Heart right ventricle (tissue), 16 donors: Measurements from ENCODE around the gene GANAB. TPM values are rescaled to one million over a fixed set of nuclear protein-coding genes. Genes with fewer than 3 reads are reported as not detected.

Source experiments
- ATAC-seq, 8 donors: fragments of 200-7000 bp; cut with Tn5 transposase; one replicate each; pipeline ENCODE4 v1.9.1; 2020; ENCODE audit warnings: mild to moderate bottlenecking in 8 of 8, moderate library complexity in 8 of 8, moderate number of reproducible peaks in 1 of 8
- DNase-seq, 2 donors: peaks; one replicate each; pipeline ENCODE4 v3.0.0-alpha.2; 2020
- H3K27ac ChIP-seq, 10 donors: fragments of 200-600 bp; sonication (generic) in 2 of 10; one replicate each; pipeline versions ENCODE4 v1.5.0 to v1.8.0; 2020 to 2022; ENCODE audit warnings: mild to moderate bottlenecking in 3 of 10
- H3K27me3 ChIP-seq, 7 donors: fragments of 200-600 bp; one replicate each; pipeline ENCODE4 v1.8.0; 2021 to 2022; ENCODE audit warnings: mild to moderate bottlenecking in 2 of 7
- H3K36me3 ChIP-seq, 9 donors: fragments of 200-600 bp; sonication (generic) in 1 of 9; one replicate each; pipeline versions ENCODE4 v1.5.0 to v1.8.0; 2020 to 2022; ENCODE audit warnings: mild to moderate bottlenecking in 2 of 9
- H3K4me1 ChIP-seq, 9 donors: fragments of 200-600 bp; sonication (generic) in 1 of 9; one replicate each; pipeline versions ENCODE4 v1.5.0 to v1.8.0; 2020 to 2022; ENCODE audit warnings: mild to moderate bottlenecking in 4 of 9
- H3K4me3 ChIP-seq, 10 donors: fragments of 200-600 bp; sonication (generic) in 2 of 10; one replicate each; pipeline versions ENCODE4 v1.5.0 to v1.8.0; 2020 to 2022; ENCODE audit warnings: mild to moderate bottlenecking in 7 of 10, moderate library complexity in 2 of 10
- H3K9me3 ChIP-seq, 11 donors: fragments of 200-600 bp in 10 of 11; sonication (generic) in 2 of 11; one replicate each; pipeline versions ENCODE4 v1.5.0 to v1.8.0; 2013 to 2022; ENCODE audit warnings: mild to moderate bottlenecking in 2 of 11, control low read depth in 1 of 11, moderate library complexity in 1 of 11
- WGBS, 2 donors: extraction: QIAGEN DNeasy Blood & Tissue Kit; methylation state at CpG; one replicate each; pipeline ENCODE4 v1.1.7; 2013; ENCODE audit warnings: inconsistent platforms in 1 of 2; 5-methylcytosine and 5-hydroxymethylcytosine counted together
- intact Hi-C, 10 donors: fragments of 100-400 bp; cut with DNase I; formaldehyde crosslinking; loops; one replicate each; pipeline versions ENCODE4 v1.11.1 to v1.14.2; 2022
- polyA plus RNA-seq, 2 donors: library from polyadenylated mRNA; stranded (reverse); fragments of 200-250 nt; gene quantifications; one replicate each; pipeline ENCODE4 v1.2.3, GENCODE V29; 2013
- total RNA-seq, 10 donors: library from RNA; stranded (reverse); fragmentation: NEBNext Ultra II Directional in 3 of 10; extraction: Animal tissue kit (Norgen Biotek cat#: 25700) in 3 of 10; gene quantifications; one replicate each; pipeline versions ENCODE4 v1.2.1 to v1.2.4, GENCODE V29; 2021 to 2023
- TF ChIP-seq, protein P1 (sequence below), 9 donors: fragments of 200-600 bp; sonication (generic) in 2 of 9; IDR thresholded peaks; one replicate each; pipeline versions ENCODE4 v1.5.0 to v1.8.0; 2021 to 2022; ENCODE audit warnings: antibody characterized with exemption in 9 of 9, mild to moderate bottlenecking in 5 of 9, moderate library complexity in 1 of 9
- donor health status: Arrhythmogenic right ventricular cardiomyopathy.
- donor health status: ischemic (EF 13 %, LVEDD 7.1; RV severe dilation, severe dysfunction).
- donor health status: healthy with polysubstance abuse.
- donor health status: DM: no; HTN: yes; CAD: no.
- donor health status: DM: no; HTN: no; CAD: no.
- donor health status: ischemic (EF 25% LVEDD 6.9; RV normal size, moderate dysfunction).
- donor health status: ischemic (EF 25% LVEDD 5.7; RV mildly dilated, moderate dysfunction).
- donor health status: healthy.
- donor health status: DM: yes; HTN: yes; CAD: no.
- donor health status: Ischemic cardiomyopathy.
- donor health status: ischemic (EF 35%, LVEDD 5.7; RV mildly dilated, moderate dysfunction).
- donor health status: nonischemic (EF 11% LVEDD 7.7; RV severe dilation, severe dysfunction).
- donor health status: DM: yes; HTN: yes; CAD: no.
- donor health status: PGD.
- donor health status: ischemic (EF 29% LVEDD 5.4; RV normal size, mild dysfunction).
- donor health status: nonischemic (EF 23%, LVEDD 6.1; RV moderate dilation, normal function).

GANAB gene
- total and polyA plus RNA-seq, 12 donors: 53.2 to 148 (median 92.3) TPM

- WGBS, 2 donors: 3 to 5% methylated on average over 39 of the region's 39 CpGs
- no peaks in the 10 kb centered on the region for H3K9me3 ChIP-seq
- H3K4me1 ChIP-seq: peaks cover 17 to 55% (median 43%) of the 10 kb centered on the region in 9 donors
- peak; percentile 37 to 70 (median 56) for ATAC-seq
- no peaks in the 10 kb centered on the region for H3K27me3 ChIP-seq
- TF ChIP-seq, protein P1, sequence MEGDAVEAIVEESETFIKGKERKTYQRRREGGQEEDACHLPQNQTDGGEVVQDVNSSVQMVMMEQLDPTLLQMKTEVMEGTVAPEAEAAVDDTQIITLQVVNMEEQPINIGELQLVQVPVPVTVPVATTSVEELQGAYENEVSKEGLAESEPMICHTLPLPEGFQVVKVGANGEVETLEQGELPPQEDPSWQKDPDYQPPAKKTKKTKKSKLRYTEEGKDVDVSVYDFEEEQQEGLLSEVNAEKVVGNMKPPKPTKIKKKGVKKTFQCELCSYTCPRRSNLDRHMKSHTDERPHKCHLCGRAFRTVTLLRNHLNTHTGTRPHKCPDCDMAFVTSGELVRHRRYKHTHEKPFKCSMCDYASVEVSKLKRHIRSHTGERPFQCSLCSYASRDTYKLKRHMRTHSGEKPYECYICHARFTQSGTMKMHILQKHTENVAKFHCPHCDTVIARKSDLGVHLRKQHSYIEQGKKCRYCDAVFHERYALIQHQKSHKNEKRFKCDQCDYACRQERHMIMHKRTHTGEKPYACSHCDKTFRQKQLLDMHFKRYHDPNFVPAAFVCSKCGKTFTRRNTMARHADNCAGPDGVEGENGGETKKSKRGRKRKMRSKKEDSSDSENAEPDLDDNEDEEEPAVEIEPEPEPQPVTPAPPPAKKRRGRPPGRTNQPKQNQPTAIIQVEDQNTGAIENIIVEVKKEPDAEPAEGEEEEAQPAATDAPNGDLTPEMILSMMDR (IDR thresholded peaks at IDR 0.05): no peak
- H3K36me3 ChIP-seq: peaks cover 0 to 45% (median 10%) of the 10 kb centered on the region in 9 donors
- intact Hi-C loops: loop anchor here in 2 of 10 donors (5.0 kb wide), 3 partner anchors 42 to 68 kb away; partner anchors contain the start of genes BSCL2 (in 1 of the 2), GNG3 (in 1 of the 2) and MTA2 (in 1 of the 2)
- peak; percentile 51 to 54 for DNase-seq
- peak overlapping the region; percentile 80 to 94 (median 91) for H3K27ac ChIP-seq
- peak overlapping the region; percentile 59 to 95 (median 80) for H3K4me3 ChIP-seq
Measured at GRCh38 chr11:62665599-62666258, 19.3 kb upstream of the GANAB start.

- peak within 1 kb of the TSS; percentile 59 to 95 (median 80) for H3K4me3 ChIP-seq
- 0% methylated on average over 46 to 47 of the region's 47 CpGs for WGBS, 2 donors
- no peaks in the 10 kb centered on the region for H3K9me3 ChIP-seq
- TF ChIP-seq, protein P1 (IDR thresholded peaks at IDR 0.05): no peak
- intact Hi-C loops: loop anchor here in 2 of 10 donors (5.0 kb wide), 3 partner anchors 42 to 68 kb away; partner anchors contain the start of genes BSCL2 (in 1 of the 2), GNG3 (in 1 of the 2) and MTA2 (in 1 of the 2)
- ATAC-seq (peak; percentile 96 to 99 (median 98)), DNase-seq (peak; percentile 94 to 95)
- H3K27me3 ChIP-seq: no peaks in the 10 kb centered on the region
- H3K27ac ChIP-seq: peak within 1 kb of the TSS; percentile 80 to 94 (median 91)
- H3K4me1 ChIP-seq: peaks cover 16 to 49% (median 37%) of the 10 kb centered on the region in 9 donors
- peaks cover 0 to 45% (median 10%) of the 10 kb centered on the region in 9 donors for H3K36me3 ChIP-seq
Measured at GRCh38 chr11:62665075-62665598, 18.7 kb upstream of the GANAB start, which contains the start of the genes C11orf98 and CSKMT. C11orf98 (minus strand) TSS chr11:62665210; CDS start chr11:62665169, 41 bp downstream. CSKMT (plus strand) TSS chr11:62665312; CDS start chr11:62665880, 568 bp downstream.

GRCh38 chr11:62664405-62665074 is 18.1 kb upstream of the GANAB start:
- WGBS, 2 donors: 3% methylated on average over 36 of the region's 36 CpGs
- Histone ChIP-seq H3K36me3 (peaks cover 0 to 45% (median 10%) of the 10 kb centered on the region in 9 donors), H3K4me3 (peak overlapping the region; percentile 59 to 95 (median 80)), H3K9me3 (no peaks in the 10 kb centered on the region), H3K4me1 (peaks cover 16 to 43% (median 31%) of the 10 kb centered on the region in 9 donors), H3K27ac (peak overlapping the region; percentile 80 to 94 (median 91)), H3K27me3 (no peaks in the 10 kb centered on the region)
- DNase-seq (no peak), ATAC-seq (peak; percentile 12 to 50 (median 28))
- intact Hi-C loops: loop anchor here in 2 of 10 donors (5.0 kb wide), 3 partner anchors 43 to 67 kb away; partner anchors contain the start of genes BSCL2 (in 1 of the 2), GNG3 (in 1 of the 2) and MTA2 (in 1 of the 2)
- TF ChIP-seq, protein P1 (IDR thresholded peaks at IDR 0.05): no peak
